ENCODE data around the gene TENM4.

GRCh38 chr11:79362206-79362757, 78.5 kb downstream of the TENM4 start:
- TF ChIP-seq CTCF (IDR thresholded peaks at IDR 0.05; ENCODE audit: low read depth, low read length, poor library complexity, severe bottlenecking), result no peak
- no peak for TF ChIP-seq EZH2phosphoT487 (IDR thresholded peaks at IDR 0.05; ENCODE audit: borderline replicate concordance, low read length)

All from DOHH2 (cell line).